AG04449 (cell line): ENCODE results near the gene FXYD3.

ENCODE experiments used
- CTCF ChIA-PET: fragments of 350-600 bp; formaldehyde crosslinking; extraction: SDS; loops from one replicate; lab custom pipeline; 2021; ENCODE audit warnings: antibody characterized with exemption; lab: Yijun Ruan, JAX
- POLR2A ChIA-PET: fragments of 400-600, 350-600 bp; formaldehyde crosslinking; extraction: SDS; loops from one replicate; lab custom pipeline; 2020; ENCODE audit warnings: antibody characterized with exemption, inconsistent platforms; lab: Yijun Ruan, JAX
- DNase-seq: peaks from one replicate; pipeline ENCODE4 v3.0.0-alpha.2; 2010; ENCODE audit warnings: low read depth, low spot score
- H3K4me3 ChIP-seq: 2 replicates; pipeline ENCODE4 v1.5.1; 2011; ENCODE audit warnings: low read depth, mild to moderate bottlenecking, control low read depth, low read length
- CTCF ChIP-seq: IDR thresholded peaks from one replicate; pipeline ENCODE4 v1.5.1; 2011; ENCODE audit warnings: mild to moderate bottlenecking, moderate library complexity, low read length, control low read depth, inconsistent platforms; ENCODE audit not compliant: insufficient read depth; ENCODE audit errors: missing control alignments

FXYD3 gene

GRCh38 chr19:35076026-35076370 is 39.6 kb upstream of the FXYD3 start:
- no peak for DNase-seq
- TF ChIP-seq CTCF: no peak
- H3K4me3 ChIP-seq: no peak overlapping the region
- ChIA-PET CTCF (interaction anchor here (2.0 to 2.3 kb wide), 2 partner anchors 14 to 58 kb away, joined by 6 to 8 read pairs; partner anchors contain the start of gene LGI4), POLR2A (no interaction called here)

DNA sequence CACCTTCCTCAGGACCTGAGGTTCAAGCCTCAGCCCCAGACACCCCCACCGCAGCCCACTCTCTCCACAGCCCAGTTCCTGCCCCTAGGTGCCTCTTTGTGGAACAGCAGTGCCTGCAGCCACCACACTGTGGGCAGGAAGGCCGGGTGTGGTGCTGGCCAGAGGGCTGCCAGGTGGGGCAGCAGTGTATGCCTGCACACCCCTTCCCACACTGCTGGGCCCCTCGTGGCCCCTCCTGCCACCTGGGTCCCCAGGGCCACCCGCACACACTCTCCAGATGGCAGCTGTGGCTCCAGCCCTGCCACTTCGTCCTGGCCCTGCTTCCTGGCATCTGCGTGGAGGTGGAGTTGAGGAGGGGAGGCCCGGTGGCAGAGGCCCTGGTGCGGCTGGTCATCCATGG is 39.0 kb upstream of the FXYD3 start:
- no peak for TF ChIP-seq CTCF
- no peak overlapping the region for H3K4me3 ChIP-seq
- DNase-seq: no peak
- ChIA-PET POLR2A (interaction anchor here (0.6 kb wide), 1 partner anchor 23 kb away, joined by 4 read pairs; no protein-coding TSS in a partner anchor), CTCF (interaction anchor here (1.0 kb wide), 1 partner anchor 58 kb away, joined by 3 read pairs; the partner anchor contains the start of gene LGI4)

DNA sequence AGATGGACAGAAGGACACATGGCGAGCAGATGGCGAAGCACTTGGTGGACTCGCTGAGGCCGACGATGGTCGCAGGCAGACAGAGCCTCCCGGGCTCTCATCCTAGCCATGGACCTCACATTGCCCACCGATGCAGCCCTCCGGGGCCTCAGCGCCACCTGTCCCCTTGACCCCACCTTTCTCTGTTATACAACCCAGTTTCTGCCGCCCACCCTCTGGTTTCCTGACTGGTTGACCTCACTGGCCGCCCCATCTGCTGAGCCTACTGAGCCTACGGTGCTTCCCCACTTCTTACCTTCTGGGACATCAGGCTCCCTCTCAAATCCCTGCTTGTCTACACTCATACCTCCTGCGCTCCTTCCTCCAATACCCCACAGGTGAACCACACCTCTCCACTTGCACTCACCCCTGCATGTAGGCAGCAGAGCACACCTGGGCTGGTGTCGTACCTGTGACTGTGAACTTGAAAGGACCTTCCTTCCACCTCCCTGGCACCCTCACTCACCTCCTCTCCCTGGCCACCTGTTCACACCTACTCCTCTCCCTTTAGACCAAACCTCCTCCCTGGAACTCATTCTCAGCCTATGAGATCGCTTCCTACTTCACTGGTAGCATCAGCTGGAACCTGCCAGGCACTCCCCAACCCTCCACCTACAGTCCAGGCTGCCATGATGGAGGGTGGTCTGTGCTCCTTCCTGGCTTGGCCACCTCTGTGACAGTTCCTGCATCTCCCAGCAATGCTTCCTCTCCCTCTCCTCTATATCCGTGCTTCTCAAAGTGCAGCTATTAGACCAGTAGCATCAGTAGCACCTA is 38.0 kb upstream of the FXYD3 start:
- H3K4me3 ChIP-seq: no peak overlapping the region
- ChIA-PET POLR2A (no interaction called here), CTCF (interaction anchor here (1.0 kb wide), 1 partner anchor 57 kb away, joined by 3 read pairs; the partner anchor contains the start of gene LGI4)
- DNase-seq: no peak
- no peak for TF ChIP-seq CTCF

GRCh38 chr19:35079826-35080225 is 35.8 kb upstream of the FXYD3 start:
- no peak for TF ChIP-seq CTCF
- CTCF ChIA-PET: interaction anchor here (0.8 to 9.6 kb wide), 3 partner anchors 9 to 35 kb away, joined by 3 to 89 read pairs (median 6); no protein-coding TSS in a partner anchor
- POLR2A ChIA-PET: no interaction called here
- H3K4me3 ChIP-seq: no peak overlapping the region
- DNase-seq: no peak

DNA sequence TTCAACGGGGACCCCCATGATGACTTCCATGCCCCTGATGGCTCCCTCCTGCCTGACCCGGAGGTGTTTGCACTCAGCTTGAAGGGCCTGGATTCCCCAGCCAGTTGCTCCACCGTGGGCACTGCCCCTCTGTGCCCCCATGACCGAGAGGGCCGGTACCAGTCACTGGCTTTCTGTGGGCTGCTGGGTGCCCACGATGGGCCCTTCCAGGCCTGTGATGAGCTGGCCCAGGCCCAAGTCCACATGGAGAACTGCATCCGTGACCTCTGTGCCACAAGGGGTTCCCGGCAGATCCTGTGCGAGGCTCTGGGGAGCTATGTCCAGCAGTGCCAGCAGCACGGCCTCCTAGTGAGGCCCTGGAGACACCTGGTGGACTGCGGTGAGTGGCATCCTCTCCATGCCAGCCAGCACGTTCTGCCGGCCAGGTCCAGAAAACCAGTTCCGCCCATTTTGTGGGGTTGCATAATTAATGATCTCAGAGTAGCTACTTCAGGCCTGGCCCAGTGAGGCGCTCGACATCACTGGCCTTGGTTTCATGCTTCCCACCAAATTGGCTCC is 34.9 kb upstream of the FXYD3 start:
- TF ChIP-seq CTCF: no peak
- DNase-seq: no peak
- CTCF ChIA-PET: interaction anchor here (0.8 to 9.6 kb wide), 5 partner anchors 11 to 73 kb away, joined by 3 to 89 read pairs (median 3); partner anchors contain the start of gene FXYD5
- H3K4me3 ChIP-seq: no peak overlapping the region
- POLR2A ChIA-PET: no interaction called here

DNA sequence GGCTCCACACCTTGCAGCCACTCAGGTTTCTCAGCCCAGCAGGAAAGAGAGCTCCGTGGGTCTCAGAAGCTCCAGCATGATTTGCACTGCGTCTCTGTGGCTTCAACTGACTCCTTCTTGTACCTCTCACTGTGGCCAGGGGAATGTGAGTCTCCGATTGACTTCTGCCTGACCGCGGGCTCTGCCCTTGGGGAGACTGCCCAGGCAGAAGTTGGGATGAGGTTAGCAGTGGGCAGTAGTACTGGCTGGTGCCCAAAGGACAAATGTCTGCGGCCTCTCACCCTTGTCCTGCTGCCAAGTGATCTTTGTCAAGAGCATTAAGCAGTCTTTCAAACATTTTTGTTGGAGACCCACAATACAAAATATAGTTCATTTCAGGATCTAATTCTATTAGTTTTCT is 34.4 kb upstream of the FXYD3 start:
- no peak overlapping the region for H3K4me3 ChIP-seq
- no peak for DNase-seq
- CTCF ChIA-PET: interaction anchor here (0.8 to 9.6 kb wide), 4 partner anchors 11 to 73 kb away, joined by 3 to 89 read pairs (median 4); partner anchors contain the start of gene FXYD5
- no peak for TF ChIP-seq CTCF
- POLR2A ChIA-PET: no interaction called here
